Endodermal cell (in vitro differentiated cells): ENCODE results near the gene MLH3. TPM values are rescaled to one million over a fixed set of nuclear protein-coding genes. Genes with fewer than 3 reads are reported as not detected.

Source experiments
- DNase-seq: peaks from one replicate; pipeline ENCODE4 v3.0.0-alpha.2; 2017
- H3K27ac ChIP-seq: 2 replicates; pipeline ENCODE4 v1.5.1; 2013; ENCODE audit warnings: mild to moderate bottlenecking, low read depth, low read length, moderate library complexity
- H3K27me3 ChIP-seq: 2 replicates; pipeline ENCODE4 v1.6.1; 2013; ENCODE audit warnings: mild to moderate bottlenecking, low read length, moderate library complexity; ENCODE audit not compliant: insufficient read depth, control insufficient read depth, poor library complexity, severe bottlenecking
- H3K36me3 ChIP-seq: 2 replicates; pipeline ENCODE4 v1.7.0; 2013; ENCODE audit warnings: mild to moderate bottlenecking, low read length, moderate library complexity; ENCODE audit not compliant: control insufficient read depth, insufficient read depth
- H3K4me1 ChIP-seq: one replicate; pipeline ENCODE4 v1.7.0; 2013; ENCODE audit warnings: low read length; ENCODE audit not compliant: control insufficient read depth, insufficient read depth
- H3K4me3 ChIP-seq: 2 replicates; pipeline ENCODE4 v1.5.1; 2013; ENCODE audit warnings: mild to moderate bottlenecking, low read length, moderate library complexity
- H3K9ac ChIP-seq: 2 replicates; pipeline ENCODE4 v1.6.1; 2013; ENCODE audit warnings: mild to moderate bottlenecking, low read length, moderate library complexity; ENCODE audit not compliant: poor library complexity, severe bottlenecking; ENCODE audit errors: extremely low read depth
- H3K9me3 ChIP-seq: 2 replicates; pipeline ENCODE4 v1.6.1; 2013; ENCODE audit warnings: mild to moderate bottlenecking, low read length, moderate library complexity; ENCODE audit not compliant: control insufficient read depth
- H3K27ac Mint-ChIP-seq: 2 replicates; pipeline ENCODE4 v1.8.0; 2020; ENCODE audit warnings: mixed read lengths
- H3K27me3 Mint-ChIP-seq: 2 replicates; pipeline ENCODE4 v1.8.0; 2021; ENCODE audit warnings: mild to moderate bottlenecking, mixed read lengths; ENCODE audit not compliant: insufficient read depth
- H3K36me3 Mint-ChIP-seq: 2 replicates; pipeline ENCODE4 v1.8.0; 2020; ENCODE audit warnings: low read depth, mixed read lengths
- H3K4me1 Mint-ChIP-seq: 2 replicates; pipeline ENCODE4 v1.8.0; 2020; ENCODE audit warnings: mixed read lengths
- H3K4me3 Mint-ChIP-seq: 2 replicates; pipeline ENCODE4 v1.8.0; 2020; ENCODE audit warnings: mild to moderate bottlenecking, moderate library complexity, mixed read lengths
- H3K9me3 Mint-ChIP-seq: 2 replicates; pipeline ENCODE4 v1.8.0; 2020; ENCODE audit warnings: mild to moderate bottlenecking, mixed read lengths
- CTCF ChIP-seq: fragments of 200-600 bp; sonication (generic); conservative IDR thresholded peaks from 2 replicates; pipeline ENCODE4 v1.5.0; 2021; ENCODE audit warnings: antibody characterized with exemption, mild to moderate bottlenecking
- WGBS, 2 experiments: methylation state at CpG; one replicate each; pipeline versions ENCODE4 v1.1.5 to v1.1.7; 2013; ENCODE audit warnings: missing lambda C conversion rate in 2 of 2, mixed read lengths in 1 of 2; ENCODE audit not compliant: insufficient coverage in 1 of 2, insufficient read length in 1 of 2; 5-methylcytosine and 5-hydroxymethylcytosine counted together
- long read RNA-seq, 4 experiments: library from polyadenylated mRNA in 2 of 4; library from RNA in 1 of 4; library from capped mRNA in 1 of 4; stranded (forward) in 3 of 4; unstranded in 1 of 4; transcript quantifications; one replicate each; pipeline ENCODE4 v2.0.0, GENCODE V29; 2020 to 2021; ENCODE audit warnings: inconsistent platforms in 1 of 4
- polyA plus RNA-seq, 2 experiments: library from polyadenylated mRNA; stranded (reverse); fragments of 50-300 nt; gene quantifications; one replicate each; pipeline ENCODE4 v1.2.3, GENCODE V29; 2013
- total RNA-seq, 2 donors: library from RNA; stranded (reverse); fragmentation: NEBNext Ultra II Directional in 1 of 2; extraction: Animal tissue kit (Norgen Biotek cat#: 25700) in 1 of 2; gene quantifications; 2 replicates in 1 of 2; 3 replicates in 1 of 2; pipeline ENCODE4 v1.2.1, GENCODE V29; 2021

The MLH3 gene
- 10 to 100 TPM; 18.7 to 34.6 TPM for total RNA-seq
- 19.2 TPM for polyA plus RNA-seq (2013, experiment 1 of 2)
- 14.4 TPM for polyA plus RNA-seq (2013, experiment 2 of 2)
- long read RNA-seq, experiment 1, partial matches to known transcripts, result 2 of 3 reads
- long read RNA-seq, experiment 1, other reads (novel, unspliced or antisense), result 1 of 3 reads
- long read RNA-seq, experiment 2, full-length matches to known transcripts, result 9 of 15 reads
- long read RNA-seq, experiment 2, partial matches to known transcripts, result 0 of 15 reads
- long read RNA-seq, experiment 2, other reads (novel, unspliced or antisense), result 6 of 15 reads
- long read RNA-seq, experiment 3, full-length matches to known transcripts, result 6 of 26 reads
- long read RNA-seq, experiment 3, partial matches to known transcripts, result 13 of 26 reads
- long read RNA-seq, experiment 3, other reads (novel, unspliced or antisense), result 7 of 26 reads
- long read RNA-seq, experiment 4, full-length matches to known transcripts, result 1 of 13 reads
- long read RNA-seq, experiment 4, partial matches to known transcripts, result 11 of 13 reads
- long read RNA-seq, experiment 4, other reads (novel, unspliced or antisense), result 1 of 13 reads

DNA sequence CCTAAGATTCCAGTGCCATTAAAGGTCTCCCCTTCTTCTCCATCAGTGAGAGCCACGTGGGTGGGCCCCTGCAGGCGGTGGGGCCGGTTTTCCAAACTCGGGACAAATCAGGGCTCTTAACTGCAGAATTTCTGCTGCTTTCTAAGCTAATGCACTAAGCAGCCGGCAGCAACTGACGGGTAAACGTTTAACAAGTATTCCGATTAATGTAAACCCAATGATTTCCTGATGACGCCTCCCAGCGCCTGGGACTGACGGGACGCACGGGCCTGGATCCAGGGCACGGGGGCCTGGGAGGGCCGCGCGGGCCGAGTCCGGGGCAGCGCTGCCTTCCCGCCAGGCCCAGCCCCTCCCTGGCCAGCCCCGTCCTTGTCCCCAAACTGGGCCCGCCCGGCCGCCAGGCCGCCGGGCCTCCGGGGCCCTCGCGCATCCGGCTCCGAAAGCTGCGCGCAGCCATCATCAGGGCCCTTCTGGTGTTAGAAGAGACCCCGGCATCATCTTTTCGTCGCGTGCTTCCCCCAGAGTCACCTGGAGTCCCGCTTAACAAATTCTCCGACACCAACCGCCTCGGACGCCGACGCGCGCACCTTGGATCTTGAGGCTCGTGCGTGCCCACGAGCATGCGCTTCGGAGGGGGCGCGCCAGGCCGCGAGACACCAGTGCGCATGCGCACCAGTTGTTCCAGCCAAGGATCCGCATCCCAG lies at the start of gene MLH3:
Gene MLH3, minus strand, starts transcription at position 616 of the 704 bp plus-strand sequence. CDS start 1,812 bp downstream, outside the sequence.
- H3K36me3 Mint-ChIP-seq, result peaks cover 3% of the 10 kb centered on the region
- no peak for TF ChIP-seq CTCF
- H3K27me3 ChIP-seq, result no peaks in the 10 kb centered on the region
- peak within 1 kb of the TSS; percentile 79 for H3K4me3 ChIP-seq
- H3K27ac ChIP-seq, result no peak within 1 kb of the TSS
- DNase-seq, result peak; percentile 94
- H3K9ac ChIP-seq, result peak within 1 kb of the TSS; percentile 80
- H3K9me3 ChIP-seq, result no peaks in the 10 kb centered on the region
- peak within 1 kb of the TSS; percentile 73 for H3K4me3 Mint-ChIP-seq
- H3K4me1 Mint-ChIP-seq, result peaks cover 2% of the 10 kb centered on the region
- H3K36me3 ChIP-seq, result peaks cover 4% of the 10 kb centered on the region
- WGBS, 2 experiments, result 5 to 8% methylated on average over 26 to 59 of the region's 59 CpGs
- H3K9me3 Mint-ChIP-seq, result no peaks in the 10 kb centered on the region
- H3K27me3 Mint-ChIP-seq, result no peaks in the 10 kb centered on the region
- peak within 1 kb of the TSS; percentile 94 for H3K27ac Mint-ChIP-seq
- H3K4me1 ChIP-seq, result no peaks in the 10 kb centered on the region

DNA sequence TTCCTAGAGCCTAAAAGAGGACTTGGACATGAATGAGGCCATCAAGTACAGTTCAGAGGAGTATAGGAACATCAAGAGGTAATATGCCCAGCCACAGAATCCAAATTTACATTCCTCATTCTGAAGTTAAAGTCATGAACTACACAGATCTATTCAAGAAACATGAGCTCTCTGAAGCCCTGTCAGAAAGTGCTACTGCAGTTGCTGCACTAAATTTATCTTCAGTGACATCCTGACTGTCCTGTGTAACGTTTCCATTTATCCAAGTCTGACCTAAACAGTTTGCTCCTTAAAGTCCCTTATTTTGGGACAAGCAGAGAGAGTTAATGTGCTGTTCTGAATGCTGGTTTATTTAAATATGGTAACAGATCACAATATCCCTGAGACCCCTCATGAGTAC lies 47.4 kb upstream of the MLH3 start:
- H3K4me3 ChIP-seq, result no peak overlapping the region
- peaks cover 70% of the 10 kb centered on the region for H3K36me3 Mint-ChIP-seq

More for the DNA sequence above, 47.4 kb upstream of the MLH3 start:
- WGBS, 2 experiments, result 90 to 95% methylated on average over 1 of the region's 1 CpG
- Mint-ChIP-seq H3K4me3 (no peak overlapping the region), H3K27me3 (no peaks in the 10 kb centered on the region), H3K4me1 (no peaks in the 10 kb centered on the region), H3K27ac (no peak overlapping the region), H3K9me3 (no peaks in the 10 kb centered on the region)
- Histone ChIP-seq H3K9me3 (no peaks in the 10 kb centered on the region), H3K9ac (no peak overlapping the region), H3K27me3 (no peaks in the 10 kb centered on the region), H3K27ac (no peak overlapping the region), H3K4me1 (no peaks in the 10 kb centered on the region), H3K36me3 (peaks cover 78% of the 10 kb centered on the region)
- no peak for DNase-seq
- no peak for TF ChIP-seq CTCF
